Activated CD4-positive, alpha-beta T cell treated with anti-CD3 and anti-CD28 coated beads, Interleukin-2, amount 50 U/mL, for 48 hours (primary cell): Measurements from ENCODE around the gene RASSF7.
A peak's percentile ranks its signal among the peaks of the same experiment; 100 is the strongest.

Experiments used
- DNase-seq, 2 experiments: peaks; one replicate each; pipeline ENCODE4 v3.0.0-alpha.2; 2020

RASSF7 gene

DNA sequence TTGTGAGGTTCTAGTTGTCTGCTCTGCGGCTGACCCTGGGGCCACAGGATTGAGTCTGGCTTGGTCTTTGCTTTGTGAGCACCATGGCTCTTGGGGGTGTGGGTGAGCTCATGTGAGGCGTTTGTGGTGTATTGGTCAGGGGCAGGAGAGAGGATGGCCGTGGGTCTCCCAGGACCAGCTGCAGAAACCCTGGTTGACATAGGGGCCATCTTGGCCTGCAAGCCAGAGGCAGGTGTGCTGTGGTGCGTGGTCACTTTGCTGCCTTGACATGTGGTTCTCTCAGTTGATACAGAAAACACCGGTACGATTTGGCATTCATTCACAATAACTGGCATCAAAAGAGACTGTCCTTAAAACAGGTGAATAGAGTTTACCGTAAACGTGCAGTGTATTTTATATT is 26.8 kb downstream of the RASSF7 start:
- no peak for DNase-seq

DNA sequence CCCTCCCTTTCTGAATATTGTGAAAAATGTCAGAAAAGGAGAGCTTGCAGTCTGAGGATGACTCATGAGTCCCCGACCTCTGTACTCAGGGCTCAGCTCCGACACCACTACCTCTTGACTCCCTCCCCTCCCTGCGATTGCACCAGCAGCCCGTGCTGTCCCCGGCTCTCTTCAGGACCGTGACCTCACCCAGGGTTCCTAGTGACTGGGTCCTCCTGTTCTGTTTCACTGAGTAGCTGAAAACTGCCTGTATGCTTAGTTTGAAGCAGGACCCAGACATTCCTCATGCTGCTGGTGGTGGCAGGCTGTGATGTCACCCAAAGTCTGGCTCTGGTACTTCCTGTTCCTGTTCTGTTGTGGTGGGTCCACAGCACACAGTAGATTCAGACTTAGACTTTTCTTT is 27.2 kb downstream of the RASSF7 start:
- DNase-seq = peak; percentile 60 to 69

DNA sequence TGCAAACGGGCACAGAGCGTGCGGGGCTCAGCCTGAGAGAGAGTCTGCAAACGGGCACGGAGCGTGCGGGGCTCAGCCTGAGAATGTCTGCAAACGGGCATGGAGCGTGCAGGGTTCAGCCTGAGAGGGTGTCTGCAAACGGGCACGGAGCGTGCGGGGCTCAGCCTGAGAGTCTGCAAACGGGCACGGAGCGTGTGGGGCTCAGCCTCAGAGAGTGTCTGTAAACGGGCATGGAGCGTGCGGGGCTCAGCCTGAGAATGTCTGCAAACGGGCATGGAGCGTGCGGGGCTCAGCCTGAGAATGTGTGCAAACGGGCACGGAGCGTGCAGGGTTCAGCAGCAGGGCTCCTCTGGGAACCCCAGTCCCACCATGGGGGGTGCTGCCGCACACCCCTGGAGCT is 29.0 kb downstream of the RASSF7 start:
- DNase-seq = no peak

DNA sequence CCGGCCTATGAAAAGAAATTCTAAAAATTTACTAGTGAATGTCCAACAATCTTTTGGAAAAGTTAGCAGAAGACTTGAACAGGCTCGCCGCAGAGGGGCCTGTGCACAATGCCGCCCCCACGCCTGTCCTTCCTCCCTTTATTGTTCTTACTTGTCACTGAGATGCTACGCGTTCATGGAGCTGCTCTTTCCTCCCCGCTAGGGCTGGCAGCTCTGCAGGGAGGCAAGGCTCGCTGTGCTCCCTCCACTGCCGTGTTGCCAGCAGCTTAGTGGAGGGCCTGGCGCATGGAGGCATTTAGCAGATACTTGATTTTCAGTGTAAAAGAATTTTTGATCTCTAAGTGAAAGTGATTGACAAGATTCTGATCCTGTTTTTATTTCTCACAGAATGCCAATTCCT is 30.2 kb downstream of the RASSF7 start:
- no peak for DNase-seq

DNA sequence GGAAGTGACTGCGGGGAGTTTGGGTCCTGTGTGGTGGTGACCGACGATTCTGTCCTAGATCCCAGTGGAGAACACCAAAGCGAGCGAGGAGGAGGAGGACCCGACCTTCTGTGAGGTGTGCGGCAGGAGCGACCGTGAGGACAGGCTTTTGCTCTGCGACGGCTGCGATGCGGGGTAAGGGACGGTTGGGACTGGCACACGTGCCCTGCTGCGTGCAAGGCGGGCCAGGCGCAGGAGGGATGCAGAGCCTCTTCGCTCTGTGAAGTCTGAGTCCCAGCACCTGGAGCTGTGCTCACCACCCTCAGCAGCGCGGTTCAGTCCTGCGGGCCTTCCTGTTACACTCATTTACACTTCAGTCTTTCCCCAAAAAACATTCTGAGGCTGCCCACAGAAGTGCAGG is 31.7 kb downstream of the RASSF7 start:
- no peak for DNase-seq

DNA sequence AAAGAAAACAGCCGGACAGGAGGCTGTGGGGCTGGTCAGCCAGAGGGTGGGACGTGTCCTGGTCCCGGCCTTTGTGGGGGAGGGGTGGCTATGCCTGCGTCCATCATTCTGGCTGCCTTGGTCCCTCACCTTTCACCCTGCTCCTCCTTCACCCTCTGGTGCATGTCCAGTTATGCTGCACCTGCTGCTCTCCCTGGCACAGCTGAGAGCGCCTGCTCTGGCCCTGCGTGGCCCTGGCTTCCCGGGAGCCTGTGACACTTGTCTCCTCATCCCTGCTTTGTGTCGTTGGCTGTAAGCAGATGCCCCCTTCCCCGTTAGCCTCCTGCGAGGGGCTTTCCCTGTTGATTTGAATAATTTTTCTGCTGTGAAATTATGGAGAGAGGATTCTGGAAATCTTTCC is 32.1 kb downstream of the RASSF7 start:
- no peak for DNase-seq

DNA sequence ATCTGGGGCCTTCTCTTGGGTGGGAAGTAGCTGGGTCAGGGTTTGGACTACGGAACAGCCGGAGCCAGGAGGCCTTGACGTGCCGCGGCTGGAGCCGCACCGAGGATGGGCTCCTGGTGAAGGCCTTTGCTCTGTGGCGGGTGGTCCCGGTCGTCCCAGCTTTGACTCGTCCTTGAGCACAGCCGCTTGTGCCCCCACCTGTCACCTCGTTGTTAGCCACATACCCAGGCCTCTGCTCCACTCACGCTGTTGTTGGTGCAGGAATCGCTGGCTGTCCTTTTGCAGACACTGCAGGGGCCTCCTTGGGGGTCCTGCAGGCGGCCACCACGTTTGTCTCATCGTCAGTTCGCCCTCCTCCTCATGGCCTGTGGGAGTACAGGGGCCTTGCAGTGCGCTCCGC is 32.6 kb downstream of the RASSF7 start:
- no peak for DNase-seq

DNA sequence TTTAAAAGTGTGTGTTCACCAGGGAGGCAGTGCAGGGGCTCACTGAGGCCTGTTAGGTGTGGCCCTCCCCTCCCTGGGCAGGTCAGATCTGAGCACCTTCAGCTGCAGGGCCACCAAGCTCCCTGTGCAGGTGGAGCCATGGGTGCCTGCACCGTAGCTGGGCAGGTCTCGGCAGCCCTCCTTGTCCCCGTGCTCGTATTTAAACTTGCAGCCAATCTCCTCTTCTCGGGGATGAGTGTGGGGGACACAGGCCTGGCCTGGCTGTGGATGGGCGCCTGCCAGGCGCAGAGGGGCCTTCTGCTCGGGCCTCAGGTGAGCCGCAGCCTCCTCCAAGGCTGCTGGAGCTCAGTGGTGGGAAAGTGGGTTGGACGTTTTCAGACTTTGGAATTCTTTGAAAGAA is 34.6 kb downstream of the RASSF7 start:
- DNase-seq = no peak

DNA sequence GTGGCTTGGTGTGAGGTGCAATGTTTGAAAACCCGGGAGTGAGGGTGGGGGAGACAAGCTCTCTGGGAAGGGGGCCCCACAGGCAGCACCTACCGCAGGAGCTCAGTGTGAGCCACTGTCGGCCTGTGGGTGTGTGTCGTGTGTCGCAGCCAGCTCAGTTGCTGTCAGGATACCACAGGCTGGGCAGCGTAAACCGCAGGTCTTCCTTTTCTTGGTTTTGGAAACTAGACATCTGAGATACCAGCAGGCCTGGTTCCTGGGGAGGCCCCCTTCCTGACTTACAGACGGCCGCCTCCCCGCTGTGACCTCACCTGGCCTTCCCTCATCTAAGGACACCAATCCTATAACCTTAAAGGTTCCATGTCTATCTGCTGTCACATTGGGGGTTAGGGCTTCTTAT is 35.6 kb downstream of the RASSF7 start:
- DNase-seq = no peak

DNA sequence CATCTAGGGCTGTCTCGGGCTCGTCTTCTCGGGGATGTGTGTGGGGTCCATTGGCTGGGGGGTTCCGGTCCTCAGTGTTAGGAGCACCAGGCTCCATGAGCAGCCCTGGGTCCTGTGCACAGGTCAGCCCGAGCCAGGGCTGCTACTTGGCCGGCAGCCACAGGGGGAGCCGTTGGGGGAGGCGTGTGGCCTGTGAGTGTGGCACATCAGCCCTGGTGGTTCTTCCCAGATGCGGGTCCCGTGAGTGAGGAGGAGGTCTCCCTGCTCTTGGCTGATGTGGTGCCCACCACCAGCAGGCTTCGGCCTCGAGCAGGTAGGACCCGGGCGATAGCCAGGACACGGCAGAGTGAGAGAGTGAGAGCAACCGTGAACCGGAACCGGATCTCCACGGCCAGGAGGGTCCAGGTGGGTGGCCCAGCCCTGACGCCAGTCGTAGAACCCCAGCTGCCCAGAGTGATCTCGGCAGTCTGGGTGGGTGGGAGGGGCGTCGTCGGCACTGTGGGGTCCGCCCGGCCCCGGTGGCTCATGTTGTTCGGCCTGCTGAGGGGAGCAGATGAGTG is 36.5 kb downstream of the RASSF7 start:
- DNase-seq = no peak

DNA sequence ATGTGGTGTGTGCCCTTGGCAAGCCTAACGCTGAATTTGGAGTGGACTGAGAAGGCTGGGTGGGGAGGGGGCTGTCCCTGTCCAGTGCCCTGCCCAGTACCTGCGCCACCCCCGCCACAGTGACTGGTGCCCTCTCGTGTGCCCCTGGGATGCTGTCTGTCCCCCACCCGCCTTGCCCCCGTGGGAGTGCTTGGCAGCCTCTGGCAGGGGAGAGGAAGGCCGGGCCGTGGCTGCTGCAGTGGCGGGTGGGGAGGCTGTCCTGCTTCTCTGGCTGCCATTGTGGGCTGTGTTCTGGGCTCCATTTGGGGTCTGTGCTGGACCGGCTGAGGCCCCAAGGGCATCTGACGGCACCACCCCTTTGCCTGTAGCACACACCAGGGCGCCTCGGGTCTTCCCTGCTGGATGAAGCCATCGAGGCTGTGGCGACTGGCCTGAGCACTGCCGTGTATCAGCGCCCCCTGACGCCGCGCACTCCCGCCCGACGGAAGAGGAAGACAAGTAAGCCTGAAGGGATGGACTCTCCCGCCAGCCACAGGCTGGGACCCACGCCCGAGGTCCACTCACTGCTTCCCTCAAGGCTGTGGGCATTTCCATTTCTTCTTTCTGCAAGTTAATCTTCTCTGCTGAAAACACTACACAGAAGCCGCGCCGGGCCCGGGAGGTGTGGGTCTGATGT is 37.4 kb downstream of the RASSF7 start:
- no peak for DNase-seq

DNA sequence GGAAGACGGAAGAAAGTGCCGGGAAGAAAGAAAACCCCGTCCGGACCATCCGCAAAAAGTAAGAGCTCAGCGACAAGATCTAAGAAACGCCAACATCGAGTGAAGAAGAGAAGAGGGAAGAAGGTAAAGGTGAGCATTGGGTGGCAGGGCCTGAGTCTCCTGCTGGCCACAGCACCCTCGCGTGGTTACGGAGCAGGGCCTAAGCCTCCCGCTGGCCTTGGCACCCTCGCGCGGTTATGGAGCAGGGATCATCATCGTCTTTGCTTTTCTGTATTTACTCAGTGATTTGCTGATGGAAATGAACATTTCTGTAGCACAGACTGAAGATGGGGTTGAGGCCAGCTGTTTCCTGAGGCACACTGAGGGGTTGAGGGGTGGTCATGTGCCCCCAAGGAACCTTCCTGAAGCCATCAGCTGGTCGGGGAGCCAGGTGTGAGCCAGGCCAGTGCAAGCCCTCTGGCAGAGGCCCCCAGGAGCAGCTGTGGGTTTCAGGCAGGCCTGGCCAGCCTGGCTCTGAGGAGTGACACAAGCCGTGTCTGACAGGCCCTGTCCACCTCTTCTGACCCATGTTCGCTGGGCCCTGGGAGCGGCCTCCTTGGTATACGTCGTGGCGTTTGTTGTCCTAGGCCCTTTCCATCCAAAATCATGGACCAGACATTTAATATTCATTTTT is 40.9 kb downstream of the RASSF7 start:
- no peak for DNase-seq

DNA sequence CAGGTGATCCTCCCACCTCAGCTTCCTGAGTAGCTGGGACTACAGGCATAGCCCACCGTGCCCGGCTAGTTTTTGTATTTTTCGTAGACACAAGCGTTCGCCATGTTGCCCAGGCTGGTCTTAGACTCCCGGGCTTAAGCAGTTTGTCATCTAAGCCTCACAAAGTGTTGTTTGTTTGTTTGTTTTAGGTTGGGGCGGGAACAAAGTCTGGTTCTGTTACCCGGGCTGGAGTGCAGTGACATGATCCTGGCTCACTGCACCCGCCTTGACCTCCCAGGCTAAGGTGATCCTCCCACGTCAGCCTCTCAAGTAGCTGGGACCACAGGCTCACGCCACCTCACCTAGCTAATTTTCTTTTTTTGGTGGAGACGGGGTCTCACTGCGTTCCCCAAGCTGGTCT is 42.4 kb downstream of the RASSF7 start:
- DNase-seq = no peak

DNA sequence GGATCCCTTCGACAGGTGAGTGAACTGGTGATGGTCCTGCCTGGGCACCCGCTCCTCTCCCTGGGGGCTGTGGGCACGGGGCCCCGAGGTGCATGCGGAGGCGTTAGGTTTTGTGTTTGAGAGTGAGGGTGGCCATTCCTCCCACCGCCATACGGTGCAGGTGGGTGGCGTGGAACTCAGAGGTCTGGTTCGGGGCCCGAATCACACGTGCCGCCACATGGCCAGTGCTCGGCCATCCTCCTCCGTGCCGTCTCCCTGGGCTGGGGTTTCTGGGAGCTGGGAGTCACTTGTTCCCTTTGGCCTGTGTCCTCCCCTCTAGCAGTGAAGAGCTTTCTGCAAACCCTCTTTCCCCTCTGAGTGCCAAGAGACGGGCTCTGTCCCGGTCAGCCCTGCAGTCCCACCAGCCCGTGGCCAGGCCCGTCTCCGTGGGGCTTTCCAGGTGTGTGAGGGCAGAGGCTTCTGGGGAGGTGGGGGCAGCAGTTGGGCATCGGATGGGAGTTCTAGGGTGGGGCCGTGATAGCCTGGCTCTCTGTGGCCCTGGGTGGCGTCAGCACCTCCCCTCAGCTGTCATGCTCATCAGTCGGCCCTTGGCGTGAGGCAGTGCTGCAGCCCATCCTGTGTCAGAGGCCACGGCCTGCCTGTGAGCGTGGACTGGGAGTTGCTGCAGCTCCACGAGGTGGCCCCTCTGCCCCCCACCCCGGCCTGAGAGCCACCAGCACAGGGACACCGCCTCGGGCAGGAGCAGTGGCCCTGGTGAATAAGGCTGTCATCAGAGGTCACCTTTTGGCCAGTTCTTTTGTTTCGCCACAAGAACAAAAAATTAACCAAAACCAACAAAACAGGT is 44.7 kb downstream of the RASSF7 start:
- no peak for DNase-seq

DNA sequence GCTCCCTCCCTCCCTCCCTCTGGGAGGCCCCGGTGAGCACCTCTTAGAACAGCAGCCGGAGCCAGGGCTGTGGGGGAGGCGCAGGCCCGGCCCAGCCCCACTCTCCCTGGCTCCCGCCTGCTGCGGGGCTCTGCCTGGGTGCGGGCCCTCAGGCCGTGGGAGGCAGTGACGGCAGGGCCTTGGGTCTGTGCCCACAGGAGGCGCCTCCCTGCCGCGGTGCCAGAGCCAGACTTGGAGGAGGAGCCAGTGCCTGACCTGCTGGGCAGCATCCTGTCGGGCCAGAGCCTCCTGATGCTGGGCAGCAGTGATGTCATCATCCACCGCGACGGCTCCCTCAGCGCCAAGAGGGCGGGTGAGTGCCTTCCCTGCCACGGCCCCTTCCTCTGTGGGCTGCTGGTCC is 45.5 kb downstream of the RASSF7 start:
- no peak for DNase-seq

DNA sequence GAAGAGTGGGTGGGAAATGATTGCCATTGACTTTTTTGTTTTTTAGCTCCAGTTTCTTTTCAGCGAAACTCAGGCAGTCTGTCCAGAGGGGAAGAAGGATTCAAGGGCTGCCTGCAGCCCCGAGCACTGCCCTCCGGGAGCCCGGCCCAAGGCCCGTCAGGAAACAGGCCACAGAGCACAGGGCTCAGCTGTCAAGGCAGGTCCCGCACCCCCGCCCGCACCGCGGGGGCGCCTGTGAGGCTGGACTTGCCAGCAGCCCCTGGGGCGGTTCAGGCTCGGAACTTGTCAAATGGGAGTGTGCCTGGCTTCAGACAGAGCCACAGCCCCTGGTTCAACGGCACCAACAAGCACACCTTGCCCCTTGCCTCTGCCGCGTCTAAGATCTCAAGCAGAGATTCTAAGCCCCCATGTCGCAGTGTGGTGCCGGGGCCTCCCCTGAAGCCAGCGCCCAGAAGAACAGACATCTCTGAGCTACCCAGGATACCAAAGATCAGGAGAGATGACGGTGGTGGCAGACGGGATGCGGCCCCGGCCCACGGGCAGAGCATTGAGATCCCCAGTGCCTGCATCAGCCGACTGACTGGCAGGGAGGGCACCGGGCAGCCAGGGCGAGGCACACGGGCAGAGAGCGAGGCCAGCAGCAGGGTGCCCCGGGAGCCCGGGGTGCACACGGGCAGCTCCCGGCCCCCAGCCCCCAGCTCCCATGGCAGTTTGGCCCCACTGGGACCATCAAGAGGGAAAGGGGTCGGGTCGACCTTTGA is 46.4 kb downstream of the RASSF7 start:
- DNase-seq = no peak

DNA sequence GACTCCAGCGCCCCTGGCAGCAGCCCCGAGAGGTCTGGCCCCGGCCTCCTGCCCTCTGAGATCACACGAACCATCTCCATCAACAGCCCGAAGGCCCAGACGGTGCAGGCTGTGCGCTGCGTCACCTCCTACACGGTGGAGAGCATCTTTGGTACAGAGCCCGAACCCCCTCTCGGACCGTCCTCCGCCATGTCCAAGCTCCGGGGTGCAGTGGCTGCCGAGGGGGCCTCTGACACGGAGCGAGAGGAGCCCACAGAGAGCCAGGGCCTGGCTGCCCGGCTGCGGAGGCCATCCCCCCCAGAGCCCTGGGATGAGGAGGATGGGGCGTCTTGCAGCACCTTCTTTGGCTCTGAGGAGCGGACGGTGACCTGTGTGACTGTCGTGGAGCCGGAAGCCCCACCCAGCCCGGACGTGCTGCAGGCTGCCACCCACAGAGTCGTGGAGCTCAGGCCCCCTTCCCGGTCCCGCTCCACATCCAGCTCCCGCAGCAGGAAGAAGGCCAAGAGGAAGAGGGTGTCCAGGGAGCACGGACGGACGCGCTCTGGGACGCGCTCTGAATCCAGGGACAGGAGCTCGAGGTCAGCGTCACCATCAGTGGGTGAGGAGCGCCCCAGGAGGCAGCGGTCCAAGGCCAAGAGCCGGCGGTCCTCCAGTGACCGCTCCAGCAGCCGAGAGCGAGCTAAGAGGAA is 47.3 kb downstream of the RASSF7 start:
- no peak for DNase-seq

DNA sequence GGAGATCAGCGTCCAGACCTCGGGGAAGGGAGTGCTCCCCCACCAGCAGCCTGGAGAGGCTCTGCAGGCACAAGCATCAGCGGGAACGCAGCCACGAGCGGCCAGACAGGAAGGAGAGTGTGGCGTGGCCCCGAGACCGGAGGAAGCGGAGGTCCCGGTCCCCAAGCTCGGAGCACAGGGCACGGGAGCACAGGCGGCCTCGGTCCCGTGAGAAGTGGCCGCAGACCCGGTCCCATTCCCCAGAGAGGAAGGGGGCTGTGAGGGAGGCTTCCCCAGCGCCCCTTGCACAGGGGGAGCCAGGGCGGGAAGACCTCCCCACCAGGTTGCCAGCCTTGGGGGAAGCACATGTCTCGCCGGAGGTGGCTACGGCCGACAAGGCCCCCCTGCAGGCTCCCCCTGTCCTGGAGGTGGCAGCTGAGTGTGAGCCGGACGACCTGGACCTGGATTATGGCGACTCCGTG is 48.1 kb downstream of the RASSF7 start:
- DNase-seq = no peak

DNA sequence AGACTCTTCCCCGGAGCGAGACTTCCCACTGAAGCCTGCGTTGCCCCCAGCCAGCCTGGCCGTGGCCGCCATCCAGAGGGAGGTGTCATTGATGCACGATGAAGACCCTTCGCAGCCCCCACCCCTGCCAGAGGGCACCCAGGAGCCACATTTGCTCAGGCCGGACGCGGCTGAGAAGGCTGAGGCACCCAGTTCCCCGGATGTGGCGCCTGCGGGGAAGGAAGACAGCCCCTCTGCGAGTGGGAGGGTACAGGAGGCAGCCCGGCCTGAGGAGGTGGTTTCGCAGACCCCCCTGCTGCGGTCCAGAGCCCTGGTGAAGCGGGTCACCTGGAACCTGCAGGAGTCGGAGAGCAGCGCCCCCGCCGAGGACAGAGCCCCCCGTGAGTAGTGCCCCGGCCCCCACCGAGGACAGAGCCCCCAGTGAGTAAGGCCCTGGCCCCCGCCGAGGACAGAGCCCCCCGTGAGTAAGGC is 48.6 kb downstream of the RASSF7 start:
- DNase-seq = no peak

DNA sequence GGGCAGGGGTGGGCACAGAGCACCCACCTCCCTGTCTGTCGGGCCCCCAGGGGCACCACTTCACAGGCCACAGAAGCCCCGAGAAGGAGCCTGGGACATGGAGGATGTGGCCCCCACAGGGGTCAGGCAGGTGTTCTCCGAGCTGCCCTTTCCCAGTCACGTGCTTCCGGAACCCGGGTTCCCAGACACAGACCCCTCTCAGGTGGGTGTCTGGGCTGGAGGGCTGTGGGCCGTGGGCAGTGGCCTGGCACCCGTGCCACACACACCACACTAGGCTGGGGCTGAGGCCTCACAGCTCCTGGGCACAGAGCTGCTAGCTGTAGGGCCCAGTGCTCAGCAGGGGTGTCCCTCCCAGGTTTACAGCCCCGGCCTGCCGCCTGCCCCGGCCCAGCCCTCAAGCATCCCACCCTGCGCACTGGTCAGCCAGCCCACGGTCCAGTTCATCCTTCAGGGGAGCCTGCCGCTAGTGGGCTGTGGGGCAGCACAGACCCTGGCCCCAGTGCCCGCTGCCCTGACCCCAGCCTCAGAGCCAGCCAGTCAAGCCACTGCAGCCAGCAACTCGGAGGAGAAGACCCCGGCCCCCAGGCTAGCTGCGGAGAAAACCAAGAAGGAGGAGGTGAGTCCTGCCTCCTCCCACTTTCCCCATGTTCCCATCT is 49.5 kb downstream of the RASSF7 start:
- no peak for DNase-seq
